Stimulated activated memory B cell treated with anti-CD40 and anti-IgM and Interleukin-4, amounts not matched to agents 10 μg/mL and 1 μg/mL and 100 μg/mL, for 72 hours (primary cell): ENCODE data around the gene EXOSC9.
"Not testable (repeated sequence)": the region's sequence is repeated elsewhere in the genome, so short reads cannot be mapped to it uniquely, and the experiment has no call there.

Experiments
- ATAC-seq: fragments of 150-1000 bp; cut with Tn5 transposase; 2 replicates; pipeline ENCODE4 v1.10.0; 2021
- H3K27ac Mint-ChIP-seq: one replicate; pipeline ENCODE4 v1.8.0; 2022; ENCODE audit warnings: mild to moderate bottlenecking, mixed read lengths
- H3K27me3 Mint-ChIP-seq: one replicate; pipeline ENCODE4 v1.8.0; 2022; ENCODE audit warnings: mixed read lengths
- H3K36me3 Mint-ChIP-seq: one replicate; pipeline ENCODE4 v1.8.0; 2022; ENCODE audit warnings: mixed read lengths
- H3K4me1 Mint-ChIP-seq: one replicate; pipeline ENCODE4 v1.8.0; 2022; ENCODE audit warnings: mixed read lengths
- H3K4me3 Mint-ChIP-seq: one replicate; pipeline ENCODE4 v1.8.0; 2022; ENCODE audit warnings: mild to moderate bottlenecking, moderate library complexity, mixed read lengths
- H3K9me3 Mint-ChIP-seq: one replicate; pipeline ENCODE4 v1.8.0; 2022; ENCODE audit warnings: mixed read lengths

Gene EXOSC9

DNA sequence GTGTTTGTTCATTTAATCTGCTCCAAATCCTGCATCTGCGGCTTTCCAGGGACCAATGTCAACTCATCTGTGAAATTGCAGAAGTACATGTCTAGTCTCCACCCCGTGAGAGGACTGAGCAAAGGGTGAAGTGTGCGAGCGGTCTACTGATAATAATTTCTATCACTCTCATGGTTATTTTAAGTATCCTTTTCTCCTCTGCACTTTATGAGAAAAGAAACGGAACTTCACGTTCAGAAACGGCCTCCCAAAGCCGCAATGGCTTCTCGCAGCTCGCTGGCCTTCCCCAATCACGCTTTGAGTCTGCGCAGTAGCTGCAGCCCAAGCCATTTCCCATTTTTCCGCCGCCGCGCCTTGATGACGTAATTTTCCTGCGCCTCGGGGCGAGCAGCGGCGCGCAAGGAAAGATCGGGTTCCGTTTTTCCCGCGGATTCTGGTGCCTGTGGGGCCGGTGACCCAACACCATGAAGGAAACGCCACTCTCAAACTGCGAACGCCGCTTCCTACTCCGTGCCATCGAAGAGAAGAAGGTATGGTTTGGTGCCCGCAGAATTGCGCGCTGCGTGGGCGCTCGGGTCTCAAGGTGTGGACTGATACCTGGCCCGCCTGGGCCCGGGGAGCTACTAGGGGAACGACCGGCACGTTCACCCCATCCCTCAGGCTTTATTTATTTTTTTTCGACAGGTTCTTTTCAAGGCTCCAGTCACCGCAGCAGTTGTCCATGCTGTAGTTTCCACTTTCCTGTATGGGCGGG is at the start of gene EXOSC9:
Gene EXOSC9, plus strand, starts transcription at position 363 of the 754 bp plus-strand sequence. Its CDS starts 102 bp downstream, at position 465.
- no peaks in the 10 kb centered on the region for H3K9me3 Mint-ChIP-seq

DNA sequence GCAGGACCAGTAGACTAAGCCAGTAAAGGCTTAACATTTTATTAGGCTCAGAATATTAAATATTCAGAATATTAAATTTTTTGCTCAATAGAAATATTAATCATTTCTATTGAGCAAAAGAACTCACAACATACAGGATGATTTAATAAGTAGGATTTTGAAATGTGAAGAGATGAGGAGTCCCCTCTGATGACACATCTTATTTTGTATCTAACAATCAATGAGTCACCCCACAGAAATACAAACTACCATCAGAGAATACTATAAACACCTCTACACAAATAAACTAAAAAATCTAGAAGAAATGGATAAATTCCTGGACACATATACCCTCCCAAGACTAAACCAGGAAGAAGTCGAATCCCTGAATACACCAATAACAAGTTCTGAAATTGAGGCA is 49.0 kb upstream of the EXOSC9 start:
- H3K27ac Mint-ChIP-seq, H3K4me1 Mint-ChIP-seq, H3K9me3 Mint-ChIP-seq, ATAC-seq, H3K36me3 Mint-ChIP-seq, H3K4me3 Mint-ChIP-seq: not testable (repeated sequence)
- H3K27me3 Mint-ChIP-seq = peaks cover 29% of the 10 kb centered on the region

More for the DNA sequence above, at the start of gene EXOSC9:
- peak within 1 kb of the TSS; percentile 95 for H3K27ac Mint-ChIP-seq
- ATAC-seq = peak; percentile 83
- H3K27me3 Mint-ChIP-seq = no peaks in the 10 kb centered on the region
- peak within 1 kb of the TSS; percentile 86 for H3K4me3 Mint-ChIP-seq
- H3K4me1 Mint-ChIP-seq = peaks cover 30% of the 10 kb centered on the region
- peaks cover 11% of the 10 kb centered on the region for H3K36me3 Mint-ChIP-seq

DNA sequence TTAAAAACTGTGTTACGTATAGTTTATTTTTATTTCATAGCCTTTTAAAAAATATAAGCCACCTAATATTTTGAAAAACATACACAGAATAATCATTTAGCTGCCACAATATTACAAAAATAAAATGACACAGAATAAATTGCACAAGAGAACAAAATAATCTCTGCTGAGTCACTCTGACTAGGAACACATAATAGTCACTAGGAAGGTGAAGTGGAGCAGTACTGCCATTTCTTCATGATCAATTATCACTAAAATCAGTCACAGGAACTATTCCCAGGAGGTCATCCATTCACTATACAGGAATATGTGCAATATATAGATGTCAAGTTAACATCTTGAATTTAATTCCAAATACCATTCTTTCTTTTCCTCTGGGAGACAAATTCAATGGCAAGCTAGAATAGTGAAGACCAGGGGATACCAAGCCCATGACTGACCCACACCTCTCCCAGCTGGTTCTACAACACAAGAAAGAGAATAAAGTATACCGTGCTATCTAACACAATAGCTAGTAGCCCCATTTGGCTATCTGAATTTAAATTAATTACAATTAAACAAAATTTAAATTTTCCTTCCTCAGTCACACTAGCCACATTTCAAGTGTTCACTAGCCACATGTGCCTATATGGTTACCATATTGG is 42.1 kb upstream of the EXOSC9 start:
- peaks cover 32% of the 10 kb centered on the region for H3K27me3 Mint-ChIP-seq
- no peak overlapping the region for H3K27ac Mint-ChIP-seq
- H3K9me3 Mint-ChIP-seq = peaks cover 3% of the 10 kb centered on the region
- H3K4me1 Mint-ChIP-seq = no peaks in the 10 kb centered on the region
- no peaks in the 10 kb centered on the region for H3K36me3 Mint-ChIP-seq
- no peak overlapping the region for H3K4me3 Mint-ChIP-seq
- no peak for ATAC-seq

GRCh38 chr4:121760205-121760604 is 40.9 kb upstream of the EXOSC9 start:
- Mint-ChIP-seq H3K27ac (no peak overlapping the region), H3K27me3 (peaks cover 34% of the 10 kb centered on the region), H3K4me1 (no peaks in the 10 kb centered on the region), H3K4me3 (no peak overlapping the region), H3K9me3 (no peaks in the 10 kb centered on the region), H3K36me3 (no peaks in the 10 kb centered on the region)
- no peak for ATAC-seq

DNA sequence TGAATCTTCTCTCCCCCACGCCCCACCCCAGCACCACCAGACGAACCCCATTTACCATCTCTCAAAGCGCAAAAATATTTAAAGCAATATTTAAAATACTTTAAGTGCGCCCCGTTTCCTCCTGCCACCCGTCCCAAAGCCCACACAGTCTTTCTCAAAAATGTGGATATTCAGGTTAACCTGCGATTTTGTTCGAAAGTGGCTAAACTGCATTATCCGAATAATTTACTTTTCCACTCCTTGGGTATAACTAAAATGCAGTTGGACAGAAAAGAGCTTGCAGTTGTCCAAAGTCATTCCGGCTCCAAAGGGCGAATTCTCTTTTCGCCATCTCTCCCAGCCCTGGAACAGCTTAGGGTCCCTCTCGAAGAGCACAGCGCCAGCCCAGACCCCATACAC is 36.8 kb upstream of the EXOSC9 start:
- Mint-ChIP-seq H3K4me3 (no peak overlapping the region), H3K36me3 (no peaks in the 10 kb centered on the region), H3K27ac (no peak overlapping the region), H3K27me3 (peaks cover 61% of the 10 kb centered on the region), H3K9me3 (no peaks in the 10 kb centered on the region), H3K4me1 (no peaks in the 10 kb centered on the region)
- no peak for ATAC-seq

GRCh38 chr4:121764702-121765367 is 36.3 kb upstream of the EXOSC9 start, which contains the start of gene SMIM43:
SMIM43 (minus strand) TSS chr4:121765164; CDS start chr4:121765105, 59 bp downstream.
- H3K9me3 Mint-ChIP-seq = no peaks in the 10 kb centered on the region
- no peaks in the 10 kb centered on the region for H3K4me1 Mint-ChIP-seq
- no peaks in the 10 kb centered on the region for H3K36me3 Mint-ChIP-seq
- H3K27me3 Mint-ChIP-seq = peaks cover 64% of the 10 kb centered on the region
- ATAC-seq = no peak
- no peak within 1 kb of the TSS for H3K27ac Mint-ChIP-seq
- H3K4me3 Mint-ChIP-seq = peak within 1 kb of the TSS; percentile 29

DNA sequence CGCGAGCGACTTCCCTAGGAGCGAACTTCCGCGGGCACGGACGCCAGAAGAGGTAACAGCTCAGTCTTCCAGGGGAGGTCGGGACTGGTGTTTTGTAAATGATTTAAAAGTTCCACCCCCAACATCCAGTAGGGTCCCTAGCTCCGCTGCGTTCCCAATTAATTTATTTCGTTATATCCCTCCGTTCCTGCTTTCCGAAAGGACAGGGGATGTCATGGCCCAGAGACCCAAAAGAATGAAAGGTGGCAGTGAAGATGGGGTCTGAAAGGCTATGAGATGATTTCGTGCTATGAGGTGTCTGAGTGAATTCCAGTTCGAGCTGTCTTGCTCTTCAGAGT is 35.8 kb upstream of the EXOSC9 start:
- H3K9me3 Mint-ChIP-seq = no peaks in the 10 kb centered on the region
- peak overlapping the region; percentile 29 for H3K4me3 Mint-ChIP-seq
- ATAC-seq = no peak
- H3K4me1 Mint-ChIP-seq = no peaks in the 10 kb centered on the region
- no peak overlapping the region for H3K27ac Mint-ChIP-seq
- H3K27me3 Mint-ChIP-seq = peaks cover 69% of the 10 kb centered on the region
- H3K36me3 Mint-ChIP-seq = no peaks in the 10 kb centered on the region

DNA sequence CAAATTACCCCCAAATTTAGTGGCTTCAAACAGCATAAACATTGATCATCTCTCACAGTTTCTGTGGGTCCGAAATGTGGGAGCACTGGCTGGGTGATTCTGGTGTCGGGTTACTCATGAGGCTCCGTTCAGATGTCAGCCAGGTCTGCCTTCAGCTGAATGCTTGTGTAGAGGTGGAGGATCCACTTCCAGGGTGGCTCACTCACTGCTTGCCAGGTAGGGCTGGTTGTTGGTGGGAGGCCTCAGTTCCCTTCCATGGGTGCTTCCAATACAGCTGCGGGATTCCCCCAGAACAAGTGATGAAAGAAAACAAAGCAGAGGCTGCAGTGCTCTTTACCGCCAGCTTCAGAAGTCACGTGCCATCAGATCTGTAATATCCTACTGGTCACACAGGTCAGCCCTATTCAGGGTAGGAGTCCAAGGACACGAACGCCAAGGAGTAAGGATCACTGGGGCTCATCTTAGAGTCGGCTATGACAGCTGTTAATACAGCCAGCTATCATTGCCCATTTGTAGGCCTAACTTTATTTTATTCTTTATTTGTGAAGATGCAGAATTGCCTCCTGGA is 35.1 kb upstream of the EXOSC9 start:
- no peak for ATAC-seq
- Mint-ChIP-seq H3K4me1 (no peaks in the 10 kb centered on the region), H3K9me3 (no peaks in the 10 kb centered on the region), H3K27ac (no peak overlapping the region), H3K36me3 (no peaks in the 10 kb centered on the region), H3K4me3 (no peak overlapping the region), H3K27me3 (peaks cover 76% of the 10 kb centered on the region)

GRCh38 chr4:121767166-121767565 is 34.0 kb upstream of the EXOSC9 start:
- H3K36me3 Mint-ChIP-seq = no peaks in the 10 kb centered on the region
- no peak overlapping the region for H3K4me3 Mint-ChIP-seq
- ATAC-seq = no peak
- H3K4me1 Mint-ChIP-seq = no peaks in the 10 kb centered on the region
- no peaks in the 10 kb centered on the region for H3K9me3 Mint-ChIP-seq
- no peak overlapping the region for H3K27ac Mint-ChIP-seq
- peaks cover 80% of the 10 kb centered on the region for H3K27me3 Mint-ChIP-seq

DNA sequence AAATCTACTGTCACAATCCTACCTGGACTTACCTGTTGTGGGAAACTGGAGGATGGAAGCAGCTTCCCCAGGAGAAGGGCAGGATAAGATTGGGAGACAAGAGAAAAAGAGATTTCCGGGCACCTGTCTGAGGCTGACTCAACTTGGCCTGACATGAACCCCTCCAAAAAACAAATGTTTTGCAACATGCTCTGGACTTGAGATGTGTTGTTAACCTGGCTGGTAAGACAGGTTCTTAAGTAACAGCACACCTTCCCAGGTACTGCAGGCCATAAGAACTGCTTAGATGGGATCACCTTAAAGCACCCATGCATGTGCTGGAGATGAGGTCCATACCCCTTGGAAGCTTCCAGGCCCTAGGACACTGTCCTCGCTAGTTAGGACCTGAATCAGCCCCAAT is 31.8 kb upstream of the EXOSC9 start:
- Mint-ChIP-seq H3K27me3 (peaks cover 60% of the 10 kb centered on the region), H3K36me3 (no peaks in the 10 kb centered on the region), H3K4me3 (no peak overlapping the region), H3K4me1 (no peaks in the 10 kb centered on the region), H3K27ac (no peak overlapping the region), H3K9me3 (no peaks in the 10 kb centered on the region)
- no peak for ATAC-seq

GRCh38 chr4:121771869-121772268 is 29.3 kb upstream of the EXOSC9 start:
- no peak for ATAC-seq
- no peak overlapping the region for H3K27ac Mint-ChIP-seq
- H3K4me3 Mint-ChIP-seq = no peak overlapping the region
- H3K9me3 Mint-ChIP-seq = no peaks in the 10 kb centered on the region
- H3K4me1 Mint-ChIP-seq = no peaks in the 10 kb centered on the region
- H3K27me3 Mint-ChIP-seq = peaks cover 37% of the 10 kb centered on the region
- H3K36me3 Mint-ChIP-seq = no peaks in the 10 kb centered on the region

DNA sequence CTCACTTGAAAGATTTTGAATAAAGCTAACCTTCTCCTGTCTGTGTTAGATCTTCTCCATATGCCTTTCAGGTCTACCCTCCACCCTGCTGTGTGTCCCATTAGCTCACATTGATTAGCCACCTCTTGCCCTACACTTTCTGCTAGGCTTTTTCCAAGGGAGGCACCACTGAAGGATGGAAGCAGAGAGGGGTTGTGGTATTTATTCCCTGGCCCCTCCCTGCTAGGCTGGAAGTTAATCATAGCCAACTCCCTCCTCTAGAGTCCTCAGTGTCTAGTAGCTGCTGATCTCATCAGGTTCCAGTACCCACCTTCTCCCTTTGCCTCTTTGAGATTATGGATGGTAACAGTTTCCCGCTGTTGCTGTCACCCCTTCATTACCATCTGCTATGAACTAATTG is 27.2 kb upstream of the EXOSC9 start:
- H3K27me3 Mint-ChIP-seq = peaks cover 24% of the 10 kb centered on the region
- peak; percentile 4 for ATAC-seq
- H3K36me3 Mint-ChIP-seq = no peaks in the 10 kb centered on the region
- no peaks in the 10 kb centered on the region for H3K9me3 Mint-ChIP-seq
- H3K4me1 Mint-ChIP-seq = no peaks in the 10 kb centered on the region
- H3K27ac Mint-ChIP-seq = no peak overlapping the region
- no peak overlapping the region for H3K4me3 Mint-ChIP-seq

DNA sequence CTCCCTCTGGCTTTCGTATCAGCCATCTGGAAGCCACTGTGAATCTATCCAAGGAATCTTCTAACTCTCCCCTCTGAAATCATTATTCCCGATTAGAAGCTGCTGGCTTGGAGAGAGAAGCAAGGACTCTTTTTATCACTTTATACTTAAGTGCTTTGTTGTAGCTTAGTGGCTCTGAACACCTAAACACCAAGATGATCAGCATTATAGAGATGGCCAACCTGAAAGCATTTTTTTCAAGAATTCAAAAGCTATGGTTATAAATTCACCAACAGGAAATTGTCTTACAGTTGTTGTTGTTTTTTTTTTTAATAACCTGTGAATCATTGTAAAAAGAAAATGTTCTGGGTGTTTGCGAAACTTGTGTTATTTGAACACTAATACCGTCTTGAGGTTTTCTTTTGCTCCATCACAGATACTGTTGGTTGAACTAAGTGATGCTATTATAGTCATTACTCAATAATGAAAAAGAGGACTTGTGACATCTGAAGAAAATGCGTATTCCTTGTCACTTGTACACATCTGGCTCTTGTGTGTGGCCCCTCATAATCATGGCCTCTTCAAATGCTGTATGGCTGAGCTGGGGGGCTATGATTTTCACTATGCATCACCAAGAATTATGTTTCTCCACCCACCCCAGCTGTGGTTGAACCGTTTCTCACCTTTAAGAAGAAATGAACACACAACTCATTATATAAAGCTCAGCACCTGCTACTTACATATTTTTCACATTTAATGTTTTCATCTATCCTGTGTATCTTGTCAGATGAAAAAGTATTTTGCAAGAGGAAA is 24.3 kb upstream of the EXOSC9 start:
- no peaks in the 10 kb centered on the region for H3K36me3 Mint-ChIP-seq
- H3K4me1 Mint-ChIP-seq = no peaks in the 10 kb centered on the region
- H3K27ac Mint-ChIP-seq = no peak overlapping the region

GRCh38 chr4:121777625-121778024 is 23.5 kb upstream of the EXOSC9 start:
- no peak overlapping the region for H3K27ac Mint-ChIP-seq
- no peaks in the 10 kb centered on the region for H3K36me3 Mint-ChIP-seq
- no peak for ATAC-seq
- H3K4me3 Mint-ChIP-seq = no peak overlapping the region
- H3K9me3 Mint-ChIP-seq = no peaks in the 10 kb centered on the region
- H3K27me3 Mint-ChIP-seq = peaks cover 23% of the 10 kb centered on the region
- H3K4me1 Mint-ChIP-seq = no peaks in the 10 kb centered on the region

More for the DNA sequence above, 24.3 kb upstream of the EXOSC9 start:
- Mint-ChIP-seq H3K9me3 (no peaks in the 10 kb centered on the region), H3K27me3 (peaks cover 23% of the 10 kb centered on the region), H3K4me3 (no peak overlapping the region)
- no peak for ATAC-seq
